ENCODE measurements around the gene NLRC4. TPM values are rescaled to one million over a fixed set of nuclear protein-coding genes. Genes with fewer than 3 reads are reported as not detected.
"Not testable (repeated sequence)": the region's sequence is repeated elsewhere in the genome, so short reads cannot be mapped to it uniquely, and the experiment has no call there.

NLRC4 gene
- total and polyA plus RNA-seq, 7 donors: 0.16 to 0.75 (median 0.30) TPM

- no peaks in the 10 kb centered on the region for H3K4me1 ChIP-seq
- peaks cover 8 to 60% of the 10 kb centered on the region in 2 donors for H3K36me3 ChIP-seq (ENCODE audit: insufficient read depth in 1 of 2, low read depth in 1 of 2)
- no peak overlapping the region for H3K4me3 ChIP-seq
- no peak for TF ChIP-seq CTCF (IDR thresholded peaks at IDR 0.05)
- no peaks in the 10 kb centered on the region for H3K9me3 ChIP-seq
- ATAC-seq (no peak), DNase-seq (no peak)
- intact Hi-C loops (cut with DNase I): no loop called here
- no peaks in the 10 kb centered on the region for H3K27me3 ChIP-seq (ENCODE audit: insufficient read depth in 3 of 3, low read length in 2 of 3)
- no peak overlapping the region for H3K27ac ChIP-seq
Measured at GRCh38 chr2:32227492-32227891, 37.2 kb downstream of the NLRC4 start.

GRCh38 chr2:32222966-32223365, 41.7 kb downstream of the NLRC4 start:
- H3K36me3 ChIP-seq (ENCODE audit: insufficient read depth in 1 of 2, low read depth in 1 of 2): peaks cover 13 to 91% of the 10 kb centered on the region in 2 donors
- intact Hi-C loops (cut with DNase I): no loop called here

DNA sequence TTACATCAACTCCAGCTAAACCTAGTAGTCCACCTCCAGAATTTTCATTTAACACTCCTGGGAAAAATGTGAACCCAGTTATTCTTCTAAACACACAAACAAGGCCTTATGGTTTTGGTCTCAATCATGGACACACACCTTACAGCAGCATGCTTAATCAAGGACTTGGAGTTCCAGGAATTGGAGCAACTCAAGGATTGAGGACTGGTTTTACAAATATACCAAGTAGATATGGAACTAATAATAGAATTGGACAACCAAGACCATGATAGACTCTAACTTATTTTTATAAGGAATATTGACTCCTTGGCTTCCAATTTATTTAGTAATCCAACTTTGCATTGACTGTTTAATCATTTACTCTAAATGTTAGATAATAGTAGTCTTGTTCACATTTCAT, 44.2 kb downstream of the NLRC4 start:
- TF ChIP-seq CTCF (IDR thresholded peaks at IDR 0.05): no peak
- Histone ChIP-seq H3K36me3 (ENCODE audit: insufficient read depth in 1 of 2, low read depth in 1 of 2) (peaks cover 9 to 87% of the 10 kb centered on the region in 2 donors), H3K4me1 (no peaks in the 10 kb centered on the region), H3K4me3 (no peak overlapping the region), H3K27ac (no peak overlapping the region), H3K27me3 (ENCODE audit: insufficient read depth in 3 of 3, low read length in 2 of 3) (no peaks in the 10 kb centered on the region), H3K9me3 (no peaks in the 10 kb centered on the region)
- no peak for DNase-seq
- ATAC-seq: no peak
- intact Hi-C loops (cut with DNase I): no loop called here

More at GRCh38 chr2:32222966-32223365, 41.7 kb downstream of the NLRC4 start:
- no peak overlapping the region for H3K4me3 ChIP-seq
- no peak for TF ChIP-seq CTCF (IDR thresholded peaks at IDR 0.05)
- ATAC-seq (no peak), DNase-seq (no peak)
- 92 to 94% (median 93%) methylated on average over 2 of the region's 2 CpGs for WGBS, 3 donors
- no peaks in the 10 kb centered on the region for H3K27me3 ChIP-seq (ENCODE audit: insufficient read depth in 3 of 3, low read length in 2 of 3)
- H3K4me1 ChIP-seq: no peaks in the 10 kb centered on the region
- H3K27ac ChIP-seq: no peak overlapping the region
- no peaks in the 10 kb centered on the region for H3K9me3 ChIP-seq

- no peaks in the 10 kb centered on the region for H3K27me3 ChIP-seq (ENCODE audit: insufficient read depth in 3 of 3, low read length in 2 of 3)
- WGBS, 3 donors: 87 to 90% (median 89%) methylated on average over 4 of the region's 4 CpGs
- intact Hi-C loops (cut with DNase I): no loop called here
- ATAC-seq: no peak
- no peak for DNase-seq
- H3K4me3 ChIP-seq: no peak overlapping the region
- no peaks in the 10 kb centered on the region for H3K9me3 ChIP-seq
- H3K4me1 ChIP-seq: no peaks in the 10 kb centered on the region
- no peak for TF ChIP-seq CTCF (IDR thresholded peaks at IDR 0.05)
- no peak overlapping the region for H3K27ac ChIP-seq
- H3K36me3 ChIP-seq (ENCODE audit: insufficient read depth in 1 of 2, low read depth in 1 of 2): peaks cover 4 to 70% of the 10 kb centered on the region in 2 donors
Measured at GRCh38 chr2:32212295-32212694, 52.4 kb downstream of the NLRC4 start.

DNA sequence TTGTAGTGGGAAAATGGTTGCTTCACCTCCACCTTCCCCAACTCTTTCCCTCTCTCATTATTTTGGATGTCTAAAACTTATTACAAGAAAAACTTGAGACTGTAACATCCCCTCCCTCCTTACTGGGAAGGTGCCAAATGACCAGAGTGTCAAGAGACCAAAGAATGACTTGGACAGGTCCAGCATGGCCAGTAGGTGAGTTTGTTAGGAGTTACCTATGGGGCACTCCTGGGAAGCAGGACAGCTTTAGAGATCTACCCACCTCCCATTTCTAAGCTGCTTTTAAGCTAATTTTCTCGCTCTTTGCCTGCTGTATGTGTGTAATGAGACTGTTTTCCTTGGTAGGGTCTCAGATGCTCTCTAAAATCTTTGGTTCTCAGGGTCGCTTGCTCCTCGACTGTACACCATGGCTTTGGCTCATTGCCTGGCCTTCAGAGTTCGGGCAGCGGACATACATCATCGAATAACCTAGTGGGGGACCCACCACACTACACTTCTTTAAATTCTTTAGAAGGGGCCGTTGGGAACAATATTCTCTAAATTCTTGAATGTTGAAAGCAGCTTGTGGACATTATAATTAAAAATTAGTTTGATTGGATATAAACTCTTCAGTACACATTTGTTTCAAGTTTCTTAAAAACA, 53.8 kb downstream of the NLRC4 start:
- H3K36me3 ChIP-seq (ENCODE audit: insufficient read depth in 1 of 2, low read depth in 1 of 2): peaks cover 4 to 71% of the 10 kb centered on the region in 2 donors
- TF ChIP-seq CTCF (IDR thresholded peaks at IDR 0.05): no peak

DNA sequence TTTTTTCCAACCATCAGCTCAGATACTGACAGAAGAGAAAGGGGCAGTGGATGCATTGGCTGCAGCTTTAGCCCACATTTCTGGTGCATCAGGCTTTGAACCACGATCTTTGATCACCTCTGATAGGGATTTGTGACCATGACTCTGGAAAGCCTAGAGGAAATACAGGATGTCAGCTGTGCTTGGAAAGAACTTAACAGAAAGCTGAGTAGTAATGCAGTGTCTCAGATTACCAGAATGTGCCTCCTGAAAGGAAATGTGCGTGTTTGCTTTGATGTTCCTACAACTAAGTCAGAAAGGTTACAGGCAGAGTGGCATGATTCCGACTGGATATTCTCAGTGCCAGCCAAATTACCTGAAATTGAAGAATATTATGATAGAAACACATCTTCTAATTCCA, 61.3 kb downstream of the NLRC4 start:
- H3K9me3 ChIP-seq; H3K27me3 ChIP-seq (ENCODE audit: insufficient read depth in 3 of 3, low read length in 2 of 3); H3K4me3 ChIP-seq; H3K4me1 ChIP-seq; intact Hi-C loops (cut with DNase I); H3K27ac ChIP-seq; DNase-seq: not testable (repeated sequence)
- 21 to 40% (median 31%) methylated on average over 3 of the region's 3 CpGs for WGBS, 3 donors
- ATAC-seq: peak; percentile 48 to 72 (median 54)
- peaks cover 3 to 61% of the 10 kb centered on the region in 2 donors for H3K36me3 ChIP-seq (ENCODE audit: insufficient read depth in 1 of 2, low read depth in 1 of 2)

More for the DNA sequence above, 53.8 kb downstream of the NLRC4 start:
- intact Hi-C loops (cut with DNase I): no loop called here
- Histone ChIP-seq H3K4me1 (no peaks in the 10 kb centered on the region), H3K9me3 (no peaks in the 10 kb centered on the region), H3K27ac (no peak overlapping the region), H3K27me3 (ENCODE audit: insufficient read depth in 3 of 3, low read length in 2 of 3) (no peaks in the 10 kb centered on the region), H3K4me3 (no peak overlapping the region)
- no peak for DNase-seq
- ATAC-seq: no peak
- 86 to 91% (median 89%) methylated on average over 7 of the region's 7 CpGs for WGBS, 3 donors

Measured in psoas muscle (tissue), 8 donors.